ENCODE results near the gene MYCL. TPM values are rescaled to one million over a fixed set of nuclear protein-coding genes. Genes with fewer than 3 reads are reported as not detected.

MYCL gene
- total and polyA plus RNA-seq, 2 of the 4 experiments (the other 2 are of a cell fraction), result 0.72 to 0.87 TPM

DNA sequence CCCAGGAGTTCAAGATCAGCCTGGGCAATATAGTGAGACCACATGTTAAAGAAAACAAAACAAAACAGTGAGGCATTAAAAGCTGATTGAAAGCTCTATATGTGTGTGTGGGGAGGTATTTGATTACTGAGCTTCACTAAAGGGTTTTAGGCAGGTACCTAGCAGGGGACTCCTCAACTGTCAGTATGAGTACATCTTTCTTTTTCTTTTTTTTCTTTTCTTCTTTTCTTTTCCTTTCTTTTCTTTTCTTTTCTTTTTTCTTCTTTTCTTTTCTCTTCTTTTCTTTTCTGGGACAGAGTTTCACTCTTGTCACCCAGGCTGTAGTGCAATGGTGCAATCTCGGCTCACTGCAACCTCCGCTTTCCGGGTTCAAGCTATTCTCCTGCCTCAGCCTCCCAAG, 8.5 kb upstream of the MYCL start:
- H3K4me1 ChIP-seq (ENCODE audit: control insufficient read depth, insufficient read depth, low read length), result no peaks in the 10 kb centered on the region
- H2BK5ac ChIP-seq (ENCODE audit: low read depth, low read length, poor library complexity, severe bottlenecking), result no peak overlapping the region
- BruUV-seq (replicated peaks), result no TSS peak
- no peak overlapping the region for H4K91ac ChIP-seq (ENCODE audit: insufficient read depth, low read depth, low read length)
- no peak overlapping the region for H4K5ac ChIP-seq (ENCODE audit: low read depth, low read length)
- no peak overlapping the region for H2BK20ac ChIP-seq (ENCODE audit: low read depth, low read length)
- H3K27me3 ChIP-seq (ENCODE audit: control insufficient read depth, insufficient read depth, low read length), result peaks cover 8% of the 10 kb centered on the region
- peaks cover 6% of the 10 kb centered on the region for H3K9me3 ChIP-seq (ENCODE audit: control insufficient read depth, insufficient read depth, low read length)
- 93% methylated on average over 3 of the region's 3 CpGs; no CpG with 5 or more reads in 1 of the 2 experiments for WGBS, 2 experiments (ENCODE audit: extremely low coverage in 2 of 2, insufficient read length in 1 of 2)
- no peak overlapping the region for H3K18ac ChIP-seq (ENCODE audit: low read depth, low read length)
- H3K27ac ChIP-seq (ENCODE audit: insufficient read depth, low read length), result no peak overlapping the region
- ChIA-PET POLR2A (ENCODE audit: unreplicated experiment) (no interaction called here), CTCF (no interaction called here)
- intact Hi-C loops (cut with micrococcal nuclease), result no loop called here
- H3K4me3 ChIP-seq (ENCODE audit: insufficient read depth, low read depth, low read length), result no peak overlapping the region
- no peak overlapping the region for H3K9ac ChIP-seq (ENCODE audit: low read depth, low read length)
- in situ Hi-C loops (cut with MboI; ENCODE audit: low sequenced_read_pairs), result no loop called here
- H2AFZ ChIP-seq (replicated peaks; ENCODE audit: low read length, poor library complexity), result no peak overlapping the region
- no peaks in the 10 kb centered on the region for H3K9me1 ChIP-seq (ENCODE audit: insufficient read depth, low read length)
- H2BK120ac ChIP-seq (ENCODE audit: low read depth, low read length), result no peak overlapping the region
- H3K4me2 ChIP-seq (ENCODE audit: low read depth, low read length), result no peak overlapping the region
- dilution Hi-C loops (cut with HindIII; ENCODE audit: low sequenced_read_pairs, unreplicated experiment), result no loop called here
- ATAC-seq (ENCODE audit: low read depth), result no peak
- no peak for DNase-seq
- no peaks in the 10 kb centered on the region for H3K36me3 ChIP-seq (ENCODE audit: control insufficient read depth, insufficient read depth, low read length)
- H2BK15ac ChIP-seq (ENCODE audit: low read depth, low read length), result no peak overlapping the region
- H3K23ac ChIP-seq (ENCODE audit: low read depth, low read length), result no peak overlapping the region
- H3K56ac ChIP-seq (ENCODE audit: extremely low read depth, insufficient read depth, low read length), result no peak overlapping the region
- no peak overlapping the region for H3K4ac ChIP-seq (ENCODE audit: low read depth, low read length)
- TF ChIP-seq BHLHE40 (IDR thresholded peaks at IDR 0.05; ENCODE audit: low read depth, low read length) (no peak), RFX5 (IDR thresholded peaks at IDR 0.05; ENCODE audit: low read depth, low read length) (no peak), RAD21 (IDR thresholded peaks at IDR 0.05; ENCODE audit: low read length) (no peak), NFE2L2 (IDR thresholded peaks at IDR 0.05; ENCODE audit: low read depth, low read length) (no peak), FOS (IDR thresholded peaks at IDR 0.05; ENCODE audit: low read depth, low read length) (no peak), MXI1 (IDR thresholded peaks at IDR 0.05; ENCODE audit: borderline replicate concordance, low read depth, low read length) (no peak), POLR2A (IDR thresholded peaks at IDR 0.05; ENCODE audit: low read depth, low read length) (no peak)
- TF ChIP-seq, protein P1, sequence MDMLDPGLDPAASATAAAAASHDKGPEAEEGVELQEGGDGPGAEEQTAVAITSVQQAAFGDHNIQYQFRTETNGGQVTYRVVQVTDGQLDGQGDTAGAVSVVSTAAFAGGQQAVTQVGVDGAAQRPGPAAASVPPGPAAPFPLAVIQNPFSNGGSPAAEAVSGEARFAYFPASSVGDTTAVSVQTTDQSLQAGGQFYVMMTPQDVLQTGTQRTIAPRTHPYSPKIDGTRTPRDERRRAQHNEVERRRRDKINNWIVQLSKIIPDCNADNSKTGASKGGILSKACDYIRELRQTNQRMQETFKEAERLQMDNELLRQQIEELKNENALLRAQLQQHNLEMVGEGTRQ (IDR thresholded peaks at IDR 0.05; ENCODE audit: low read depth, low read length), result no peak
- no peak overlapping the region for H3K14ac ChIP-seq (replicated peaks; ENCODE audit: low read depth, low read length)
- no peak overlapping the region for H2AK5ac ChIP-seq (ENCODE audit: low read depth, low read length)
- H4K20me1 ChIP-seq (ENCODE audit: insufficient read depth, low read length), result no peaks in the 10 kb centered on the region
- no peak overlapping the region for H2AK9ac ChIP-seq (replicated peaks; ENCODE audit: low read depth, low read length, poor library complexity)
- no peaks in the 10 kb centered on the region for H3K79me1 ChIP-seq (ENCODE audit: low read depth in 1 of 2, low read length in 2 of 2)
- no peak overlapping the region for H4K8ac ChIP-seq (ENCODE audit: low read depth in 2 of 2, low read length in 2 of 2)

Data from IMR-90 (cell line).